CD14-positive monocyte (primary cell): ENCODE measurements around the gene FOXD3. TPM values are rescaled to one million over a fixed set of nuclear protein-coding genes. Genes with fewer than 3 reads are reported as not detected.

Experiments
- DNase-seq, 3 donors: peaks; one replicate each; pipeline ENCODE4 v3.0.0-alpha.2; 2011 to 2022
- H2AFZ ChIP-seq: 2 replicates; pipeline ENCODE4 v1.6.0; 2012; ENCODE audit warnings: mild to moderate bottlenecking, low read depth, low read length, inconsistent platforms; ENCODE audit not compliant: insufficient read depth, poor library complexity, severe bottlenecking
- H3K27ac ChIP-seq, 2 donors: 1 replicate in 1 of 2; 2 replicates in 1 of 2; pipeline ENCODE4 v1.5.1; 2012 to 2013; ENCODE audit warnings: low read length in 2 of 2, control low read depth in 1 of 2, inconsistent platforms in 1 of 2, low read depth in 1 of 2, mild to moderate bottlenecking in 1 of 2
- H3K27me3 ChIP-seq, 2 donors: one replicate each; pipeline versions ENCODE4 v1.6.0 to v1.6.1; 2011 to 2013; ENCODE audit warnings: low read length in 2 of 2; ENCODE audit not compliant: control insufficient read depth in 2 of 2, insufficient read depth in 2 of 2
- H3K36me3 ChIP-seq, 2 donors: replicated peaks in 1 of 2; 1 replicate in 1 of 2; 2 replicates in 1 of 2; pipeline versions ENCODE4 v1.5.1 to v1.6.1; 2012 to 2013; ENCODE audit warnings: low read length in 2 of 2, control low read depth in 1 of 2, inconsistent platforms in 1 of 2, mild to moderate bottlenecking in 1 of 2; ENCODE audit not compliant: insufficient read depth in 2 of 2, control insufficient read depth in 1 of 2
- H3K4me1 ChIP-seq, 2 donors: 1 replicate in 1 of 2; 2 replicates in 1 of 2; pipeline versions ENCODE4 v1.5.1 to v1.6.1; 2012 to 2013; ENCODE audit warnings: low read length in 2 of 2, control low read depth in 1 of 2, inconsistent platforms in 1 of 2, mild to moderate bottlenecking in 1 of 2, moderate library complexity in 1 of 2; ENCODE audit not compliant: insufficient read depth in 2 of 2, control insufficient read depth in 1 of 2
- H3K4me2 ChIP-seq: replicated peaks from 2 replicates; pipeline ENCODE3; 2012; ENCODE audit warnings: low read length, moderate library complexity, mild to moderate bottlenecking; ENCODE audit not compliant: poor library complexity, severe bottlenecking; ENCODE audit errors: extremely low read depth
- H3K4me3 ChIP-seq, 3 experiments: fragments of 200-600 bp in 1 of 3; sonication (generic) in 1 of 3; replicated peaks in 1 of 3; 1 replicate in 2 of 3; 2 replicates in 1 of 3; pipeline ENCODE4 v1.5.1; 2011 to 2013; ENCODE audit warnings: low read length in 3 of 3, mild to moderate bottlenecking in 3 of 3, control low read depth in 2 of 3, low read depth in 2 of 3, inconsistent platforms in 1 of 3, moderate library complexity in 1 of 3
- H3K79me2 ChIP-seq: 2 replicates; pipeline ENCODE4 v1.6.0; 2012; ENCODE audit warnings: mild to moderate bottlenecking, control low read depth, inconsistent platforms, low read length, moderate library complexity; ENCODE audit not compliant: insufficient read depth
- H3K9ac ChIP-seq: 2 replicates; pipeline ENCODE4 v1.6.0; 2017; ENCODE audit warnings: low read length, mild to moderate bottlenecking; ENCODE audit not compliant: insufficient read depth, poor library complexity, severe bottlenecking
- H3K9me3 ChIP-seq, 2 donors: replicated peaks in 1 of 2; 1 replicate in 1 of 2; 2 replicates in 1 of 2; pipeline versions ENCODE4 v1.5.1 to v1.6.1; 2012 to 2013; ENCODE audit warnings: low read length in 2 of 2, control low read depth in 1 of 2; ENCODE audit not compliant: control insufficient read depth in 1 of 2, insufficient read depth in 1 of 2
- H4K20me1 ChIP-seq: 2 replicates; pipeline ENCODE4 v1.6.0; 2012; ENCODE audit warnings: mild to moderate bottlenecking, low read length, control low read depth, moderate library complexity; ENCODE audit not compliant: insufficient read depth
- H3K27ac Mint-ChIP-seq, 7 donors: one replicate each; pipeline ENCODE4 v1.8.0; 2020; ENCODE audit warnings: mild to moderate bottlenecking in 7 of 7, mixed read lengths in 7 of 7, moderate library complexity in 6 of 7, inconsistent platforms in 2 of 7
- H3K27me3 Mint-ChIP-seq, 3 donors: one replicate each; pipeline ENCODE4 v1.8.0; 2021 to 2022; ENCODE audit warnings: low read depth in 3 of 3, mild to moderate bottlenecking in 3 of 3, mixed read lengths in 3 of 3, moderate library complexity in 3 of 3, inconsistent platforms in 1 of 3
- H3K36me3 Mint-ChIP-seq, 2 donors: one replicate each; pipeline ENCODE4 v1.8.0; 2020; ENCODE audit warnings: mixed read lengths in 2 of 2, inconsistent platforms in 1 of 2, mild to moderate bottlenecking in 1 of 2
- H3K4me1 Mint-ChIP-seq: one replicate; pipeline ENCODE4 v1.8.0; 2020; ENCODE audit warnings: mild to moderate bottlenecking, mixed read lengths
- H3K4me3 Mint-ChIP-seq, 2 donors: one replicate each; pipeline ENCODE4 v1.8.0; 2020; ENCODE audit warnings: mild to moderate bottlenecking in 2 of 2, mixed read lengths in 2 of 2, moderate library complexity in 1 of 2
- H3K9me3 Mint-ChIP-seq, 7 donors: one replicate each; pipeline ENCODE4 v1.8.0; 2020 to 2022; ENCODE audit warnings: mixed read lengths in 7 of 7, mild to moderate bottlenecking in 6 of 7, moderate library complexity in 6 of 7, inconsistent platforms in 2 of 7
- WGBS: methylation state at CpG from one replicate; pipeline ENCODE4 v1.1.5; 2013; ENCODE audit warnings: missing lambda C conversion rate; ENCODE audit not compliant: insufficient coverage; 5-methylcytosine and 5-hydroxymethylcytosine counted together
- intact Hi-C, 2 donors: fragments of 100-400 bp; cut with micrococcal nuclease; formaldehyde crosslinking; loops; one replicate each; pipeline versions ENCODE4 v1.15.0 to v1.15.1; 2023
- polyA plus RNA-seq, 3 donors: library from polyadenylated mRNA; depleted of rRNA in 1 of 3; unstranded in 2 of 3; stranded (reverse) in 1 of 3; fragments of 300-500 nt in 2 of 3; fragments of >200 nt in 1 of 3; fragmentation: Illumina TruSeq in 2 of 3; gene quantifications; 1 replicate in 2 of 3; 2 replicates in 1 of 3; pipeline ENCODE4 v1.2.3, GENCODE V29; 2012 to 2021
- TF ChIP-seq, protein P1 (sequence below): fragments of 200-600 bp; IDR thresholded peaks from one replicate; pipeline ENCODE4 v1.8.0; 2022; ENCODE audit warnings: antibody characterized with exemption, mild to moderate bottlenecking

The FOXD3 gene
- polyA plus RNA-seq, 3 donors, result not detected

DNA sequence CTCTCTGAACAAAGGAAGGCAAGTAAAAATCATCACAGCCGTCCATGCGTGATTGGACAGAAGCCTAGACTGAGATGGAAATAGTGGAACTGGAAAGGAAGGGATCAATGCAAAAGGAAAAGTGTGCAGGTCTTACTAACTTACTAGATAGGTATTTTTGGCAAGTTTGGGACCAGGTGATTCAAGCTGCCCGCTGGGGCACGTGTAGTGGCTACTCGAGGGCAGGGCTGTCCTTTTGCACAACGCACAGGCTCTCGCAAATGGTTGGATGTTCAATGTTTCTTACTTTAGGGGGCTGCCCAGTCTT is 44.5 kb downstream of the FOXD3 start:
- Histone ChIP-seq H3K79me2 (peaks cover 8% of the 10 kb centered on the region), H4K20me1 (no peaks in the 10 kb centered on the region), H3K36me3 (peaks cover 8 to 15% of the 10 kb centered on the region in 2 donors), H2AFZ (peak overlapping the region; percentile 100), H3K4me2 (peak overlapping the region; percentile 98), H3K9me3 (no peaks in the 10 kb centered on the region), H3K27me3 (no peaks in the 10 kb centered on the region), H3K27ac (no peak overlapping the region), H3K4me1 (peaks cover 15 to 18% of the 10 kb centered on the region in 2 donors), H3K9ac (peak overlapping the region; percentile 77), H3K4me3 (peak overlapping the region; percentile 45 to 95 (median 90))
- WGBS, result 96% methylated on average over 7 of the region's 7 CpGs
- H3K27me3 Mint-ChIP-seq, result peaks cover 3 to 17% (median 7%) of the 10 kb centered on the region in 3 donors
- DNase-seq, result no peak
- peak overlapping the region; percentile 75 to 97 for H3K4me3 Mint-ChIP-seq
- H3K27ac Mint-ChIP-seq, result peak overlapping the region in 3 of 7 donors; percentile 41 to 66 (median 43)
- peaks cover 11 to 15% of the 10 kb centered on the region in 2 donors for H3K36me3 Mint-ChIP-seq
- H3K4me1 Mint-ChIP-seq, result peaks cover 17% of the 10 kb centered on the region
- intact Hi-C loops, result loop anchor here in 1 of 2 donors (5.0 to 10.0 kb wide), 2 partner anchors 50 to 158 kb away; partner anchors contain the start of genes EFCAB7 and ITGB3BP
- TF ChIP-seq, protein P1, sequence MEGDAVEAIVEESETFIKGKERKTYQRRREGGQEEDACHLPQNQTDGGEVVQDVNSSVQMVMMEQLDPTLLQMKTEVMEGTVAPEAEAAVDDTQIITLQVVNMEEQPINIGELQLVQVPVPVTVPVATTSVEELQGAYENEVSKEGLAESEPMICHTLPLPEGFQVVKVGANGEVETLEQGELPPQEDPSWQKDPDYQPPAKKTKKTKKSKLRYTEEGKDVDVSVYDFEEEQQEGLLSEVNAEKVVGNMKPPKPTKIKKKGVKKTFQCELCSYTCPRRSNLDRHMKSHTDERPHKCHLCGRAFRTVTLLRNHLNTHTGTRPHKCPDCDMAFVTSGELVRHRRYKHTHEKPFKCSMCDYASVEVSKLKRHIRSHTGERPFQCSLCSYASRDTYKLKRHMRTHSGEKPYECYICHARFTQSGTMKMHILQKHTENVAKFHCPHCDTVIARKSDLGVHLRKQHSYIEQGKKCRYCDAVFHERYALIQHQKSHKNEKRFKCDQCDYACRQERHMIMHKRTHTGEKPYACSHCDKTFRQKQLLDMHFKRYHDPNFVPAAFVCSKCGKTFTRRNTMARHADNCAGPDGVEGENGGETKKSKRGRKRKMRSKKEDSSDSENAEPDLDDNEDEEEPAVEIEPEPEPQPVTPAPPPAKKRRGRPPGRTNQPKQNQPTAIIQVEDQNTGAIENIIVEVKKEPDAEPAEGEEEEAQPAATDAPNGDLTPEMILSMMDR, result no peak
- H3K9me3 Mint-ChIP-seq, result peaks cover 0 to 2% (median 0%) of the 10 kb centered on the region in 7 donors

DNA sequence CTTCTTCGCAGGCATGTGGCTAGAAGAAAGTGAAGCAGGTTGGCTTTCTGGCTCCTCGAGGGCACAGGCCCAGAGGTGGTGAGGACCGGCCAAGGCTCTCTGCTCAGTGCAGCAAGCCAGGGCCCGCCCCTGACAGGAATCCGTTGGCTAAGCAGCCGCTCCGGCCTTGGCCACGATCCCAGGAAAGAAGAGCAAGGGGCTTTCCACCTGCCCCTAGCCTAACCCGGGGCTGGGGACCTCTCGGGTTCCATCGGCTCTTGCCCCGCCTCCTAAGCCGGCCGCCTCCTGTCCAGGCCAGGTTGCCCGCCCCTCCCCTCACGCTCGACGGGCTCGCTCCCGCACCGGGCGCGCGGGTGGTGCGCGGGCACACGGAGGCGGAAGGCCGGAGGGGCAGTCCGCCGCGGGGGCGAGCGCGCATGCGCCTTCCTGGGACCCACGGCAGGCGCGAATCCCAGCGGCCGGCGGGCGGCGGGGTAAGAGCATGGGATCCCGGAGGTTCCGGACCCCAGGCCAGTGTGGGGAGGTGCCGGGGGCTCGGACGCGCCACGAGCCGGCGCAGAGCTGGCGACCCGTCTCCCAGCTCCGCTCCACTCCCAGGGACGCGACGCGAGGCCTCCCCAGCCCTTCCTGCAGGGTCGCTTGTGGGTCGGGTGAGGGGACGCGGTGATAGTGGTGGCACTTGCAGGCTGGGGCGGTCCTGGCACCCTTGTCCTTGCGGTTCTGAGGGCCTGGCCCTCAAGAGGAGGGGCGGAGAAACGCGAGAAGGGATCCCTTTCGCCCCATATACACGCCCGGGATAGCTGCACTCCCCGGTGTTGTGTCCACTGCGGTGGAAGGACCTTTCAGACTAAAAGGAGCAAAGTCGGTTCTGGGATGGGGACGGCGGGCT is 45.1 kb downstream of the FOXD3 start, which contains the start of gene ALG6:
ALG6 (plus strand) TSS at position 413 of the 889 bp plus-strand sequence. CDS start 3,351 bp downstream, outside the sequence.
- Histone ChIP-seq H2AFZ (peak within 1 kb of the TSS; percentile 100), H3K4me2 (peak within 1 kb of the TSS; percentile 98), H3K27ac (peak within 1 kb of the TSS; percentile 44 to 82), H3K36me3 (peaks cover 11 to 21% of the 10 kb centered on the region in 2 donors), H3K4me1 (peaks cover 15 to 18% of the 10 kb centered on the region in 2 donors), H4K20me1 (no peaks in the 10 kb centered on the region), H3K27me3 (no peaks in the 10 kb centered on the region), H3K9ac (peak within 1 kb of the TSS; percentile 77), H3K9me3 (no peaks in the 10 kb centered on the region), H3K4me3 (peak within 1 kb of the TSS; percentile 67 to 95 (median 90)), H3K79me2 (peaks cover 8% of the 10 kb centered on the region)
- H3K4me3 Mint-ChIP-seq, result peak within 1 kb of the TSS; percentile 97 to 98
- H3K4me1 Mint-ChIP-seq, result peaks cover 17% of the 10 kb centered on the region
- peaks cover 3 to 17% (median 7%) of the 10 kb centered on the region in 3 donors for H3K27me3 Mint-ChIP-seq
- intact Hi-C loops, result loop anchor here in 1 of 2 donors (5.0 to 10.0 kb wide), 2 partner anchors 50 to 157 kb away; partner anchors contain the start of genes EFCAB7 and ITGB3BP
- TF ChIP-seq, protein P1, result no peak
- peaks cover 13 to 18% of the 10 kb centered on the region in 2 donors for H3K36me3 Mint-ChIP-seq
- DNase-seq, result peak; percentile 89 to 91 (median 90)
- under 1% methylated on average over 72 of the region's 77 CpGs for WGBS
- peak within 1 kb of the TSS; percentile 68 to 93 (median 84) for H3K27ac Mint-ChIP-seq
- peaks cover 0 to 2% (median 0%) of the 10 kb centered on the region in 7 donors for H3K9me3 Mint-ChIP-seq
